WTC11 (cell line): ENCODE measurements around the gene NDST3.

Source experiments
- ELF4 ChIP-seq: sonication (generic); formaldehyde crosslinking; IDR thresholded peaks from 2 replicates; pipeline ENCODE4 v1.8.1; 2022; ENCODE audit warnings: low read depth, mild to moderate bottlenecking, moderate library complexity, missing genetic modification reagents
- ESRRA ChIP-seq: sonication (generic); formaldehyde crosslinking; IDR thresholded peaks from 2 replicates; pipeline ENCODE4 v1.8.1; 2022; ENCODE audit warnings: mild to moderate bottlenecking, missing genetic modification reagents, borderline replicate concordance
- JUN ChIP-seq: sonication (generic); formaldehyde crosslinking; IDR thresholded peaks from 2 replicates; pipeline ENCODE4 v1.8.0; 2023; ENCODE audit warnings: mild to moderate bottlenecking, missing genetic modification reagents
- NR2C2 ChIP-seq: sonication (generic); formaldehyde crosslinking; IDR thresholded peaks from 2 replicates; pipeline ENCODE4 v1.8.0; 2022; ENCODE audit warnings: mild to moderate bottlenecking, missing genetic modification reagents
- PRRX2 ChIP-seq: fragments of 250-450 bp; sonication (Bioruptor Pico); IDR thresholded peaks from 2 replicates; pipeline ENCODE4 v1.8.0; 2021; ENCODE audit warnings: mild to moderate bottlenecking
- TP53 ChIP-seq: sonication (generic); formaldehyde crosslinking; IDR thresholded peaks from 2 replicates; pipeline ENCODE4 v1.8.1; 2023; ENCODE audit warnings: mild to moderate bottlenecking, missing genetic modification reagents
- ZNF121 ChIP-seq: sonication (generic); formaldehyde crosslinking; IDR thresholded peaks from 2 replicates; pipeline ENCODE4 v1.8.0; 2023; ENCODE audit warnings: missing genetic modification reagents
- TF ChIP-seq, protein P1 (sequence below): fragments of 200-600 bp; IDR thresholded peaks from 2 replicates; pipeline ENCODE4 v1.8.0; 2022; ENCODE audit warnings: antibody characterized with exemption
- TF ChIP-seq, protein P2 (sequence below): sonication (generic); formaldehyde crosslinking; IDR thresholded peaks from 2 replicates; pipeline ENCODE4 v1.8.0; 2022; ENCODE audit warnings: mild to moderate bottlenecking, missing genetic modification reagents
- TF ChIP-seq, protein P3 (sequence below): fragments of 250-450 bp; sonication (Bioruptor Pico); IDR thresholded peaks from 2 replicates; pipeline ENCODE4 v1.9.0; 2021; ENCODE audit warnings: mild to moderate bottlenecking

DNA sequence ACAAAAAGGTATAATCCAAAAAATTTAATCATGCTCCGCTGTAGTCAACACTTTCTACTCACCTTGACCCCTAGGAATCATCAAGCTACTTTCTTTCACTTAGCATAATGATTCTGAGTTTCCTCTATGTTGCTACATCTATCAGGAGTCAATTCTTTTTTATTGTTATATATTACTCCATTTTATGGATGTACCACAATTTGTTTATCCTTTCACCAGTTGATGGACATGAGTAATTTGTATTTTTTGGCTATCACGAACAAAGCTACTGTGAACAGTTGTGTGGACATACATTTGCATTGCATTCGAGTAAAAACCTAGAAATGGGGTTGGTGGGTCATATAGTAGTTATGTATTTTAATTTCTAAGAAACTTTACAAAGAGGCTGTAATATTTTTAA lies 215.6 kb downstream of the NDST3 start:
- TF ChIP-seq, protein P1, sequence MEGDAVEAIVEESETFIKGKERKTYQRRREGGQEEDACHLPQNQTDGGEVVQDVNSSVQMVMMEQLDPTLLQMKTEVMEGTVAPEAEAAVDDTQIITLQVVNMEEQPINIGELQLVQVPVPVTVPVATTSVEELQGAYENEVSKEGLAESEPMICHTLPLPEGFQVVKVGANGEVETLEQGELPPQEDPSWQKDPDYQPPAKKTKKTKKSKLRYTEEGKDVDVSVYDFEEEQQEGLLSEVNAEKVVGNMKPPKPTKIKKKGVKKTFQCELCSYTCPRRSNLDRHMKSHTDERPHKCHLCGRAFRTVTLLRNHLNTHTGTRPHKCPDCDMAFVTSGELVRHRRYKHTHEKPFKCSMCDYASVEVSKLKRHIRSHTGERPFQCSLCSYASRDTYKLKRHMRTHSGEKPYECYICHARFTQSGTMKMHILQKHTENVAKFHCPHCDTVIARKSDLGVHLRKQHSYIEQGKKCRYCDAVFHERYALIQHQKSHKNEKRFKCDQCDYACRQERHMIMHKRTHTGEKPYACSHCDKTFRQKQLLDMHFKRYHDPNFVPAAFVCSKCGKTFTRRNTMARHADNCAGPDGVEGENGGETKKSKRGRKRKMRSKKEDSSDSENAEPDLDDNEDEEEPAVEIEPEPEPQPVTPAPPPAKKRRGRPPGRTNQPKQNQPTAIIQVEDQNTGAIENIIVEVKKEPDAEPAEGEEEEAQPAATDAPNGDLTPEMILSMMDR, result no peak
- no peak for TF ChIP-seq ESRRA (CRISPR knock-in tag)
- TF ChIP-seq NR2C2 (CRISPR knock-in tag), result no peak
- no peak for TF ChIP-seq ELF4 (CRISPR knock-in tag)
- no peak for TF ChIP-seq PRRX2 (CRISPR knock-in tag)
- TF ChIP-seq, protein P2, sequence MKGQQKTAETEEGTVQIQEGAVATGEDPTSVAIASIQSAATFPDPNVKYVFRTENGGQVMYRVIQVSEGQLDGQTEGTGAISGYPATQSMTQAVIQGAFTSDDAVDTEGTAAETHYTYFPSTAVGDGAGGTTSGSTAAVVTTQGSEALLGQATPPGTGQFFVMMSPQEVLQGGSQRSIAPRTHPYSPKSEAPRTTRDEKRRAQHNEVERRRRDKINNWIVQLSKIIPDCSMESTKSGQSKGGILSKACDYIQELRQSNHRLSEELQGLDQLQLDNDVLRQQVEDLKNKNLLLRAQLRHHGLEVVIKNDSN, result no peak
- TF ChIP-seq, protein P3, sequence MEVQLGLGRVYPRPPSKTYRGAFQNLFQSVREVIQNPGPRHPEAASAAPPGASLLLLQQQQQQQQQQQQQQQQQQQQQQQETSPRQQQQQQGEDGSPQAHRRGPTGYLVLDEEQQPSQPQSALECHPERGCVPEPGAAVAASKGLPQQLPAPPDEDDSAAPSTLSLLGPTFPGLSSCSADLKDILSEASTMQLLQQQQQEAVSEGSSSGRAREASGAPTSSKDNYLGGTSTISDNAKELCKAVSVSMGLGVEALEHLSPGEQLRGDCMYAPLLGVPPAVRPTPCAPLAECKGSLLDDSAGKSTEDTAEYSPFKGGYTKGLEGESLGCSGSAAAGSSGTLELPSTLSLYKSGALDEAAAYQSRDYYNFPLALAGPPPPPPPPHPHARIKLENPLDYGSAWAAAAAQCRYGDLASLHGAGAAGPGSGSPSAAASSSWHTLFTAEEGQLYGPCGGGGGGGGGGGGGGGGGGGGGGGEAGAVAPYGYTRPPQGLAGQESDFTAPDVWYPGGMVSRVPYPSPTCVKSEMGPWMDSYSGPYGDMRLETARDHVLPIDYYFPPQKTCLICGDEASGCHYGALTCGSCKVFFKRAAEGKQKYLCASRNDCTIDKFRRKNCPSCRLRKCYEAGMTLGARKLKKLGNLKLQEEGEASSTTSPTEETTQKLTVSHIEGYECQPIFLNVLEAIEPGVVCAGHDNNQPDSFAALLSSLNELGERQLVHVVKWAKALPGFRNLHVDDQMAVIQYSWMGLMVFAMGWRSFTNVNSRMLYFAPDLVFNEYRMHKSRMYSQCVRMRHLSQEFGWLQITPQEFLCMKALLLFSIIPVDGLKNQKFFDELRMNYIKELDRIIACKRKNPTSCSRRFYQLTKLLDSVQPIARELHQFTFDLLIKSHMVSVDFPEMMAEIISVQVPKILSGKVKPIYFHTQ, result no peak
- TF ChIP-seq TP53 (CRISPR knock-in tag), result no peak
- TF ChIP-seq JUN (CRISPR knock-in tag), result no peak
- TF ChIP-seq ZNF121 (CRISPR knock-in tag), result no peak
